K562 (cell line): ENCODE measurements around the gene GPR37L1. TPM values are rescaled to one million over a fixed set of nuclear protein-coding genes. Genes with fewer than 3 reads are reported as not detected.

Source experiments
- ATAC-seq: fragments of 200-7000 bp; cut with Tn5 transposase; 3 replicates; pipeline ENCODE4 v1.9.1; 2020; ENCODE audit warnings: moderate library complexity
- BruUV-seq: library from RNA; stranded (reverse); fragments of 400-500 nt; replicated peaks from 2 replicates; lab custom pipeline; 2021; lab: Mats Ljungman, UMichigan
- CTCF ChIA-PET: fragments of 300-600 bp; formaldehyde crosslinking; extraction: SDS; loops from one replicate; lab custom pipeline; 2021; ENCODE audit warnings: low intra/inter-chr PET ratio; lab: Yijun Ruan, JAX
- POLR2A ChIA-PET: fragments of 300-600, 350-650 bp; sonication (Branson Sonifier 250); formaldehyde crosslinking; extraction: SDS; loops from one replicate; lab custom pipeline; 2021; ENCODE audit warnings: antibody characterized with exemption, inconsistent platforms; lab: Yijun Ruan, JAX
- DNase-seq, 4 experiments: peaks; one replicate each; pipeline versions ENCODE4 v3.0.0 to v3.0.0-alpha.2; 2011 to 2018; ENCODE audit warnings: low spot score in 3 of 4, mixed read lengths in 3 of 4; ENCODE audit errors: extremely low read depth in 1 of 4
- FAIRE-seq: peaks from 2 replicates; lab custom pipeline; 2011; peaks lifted over from hg19 to GRCh38; lab: Jason Lieb, UNC
- H2AFZ ChIP-seq: 2 replicates; pipeline ENCODE4 v1.6.0; 2011; ENCODE audit warnings: low read depth, low read length, control low read depth, inconsistent platforms
- H3K27ac ChIP-seq: fragments of 200-600 bp; 3 replicates; pipeline ENCODE4 v1.8.0; 2011; ENCODE audit warnings: low read depth, mild to moderate bottlenecking, control low read depth, inconsistent platforms, low read length, moderate library complexity, mixed read lengths; ENCODE audit errors: extremely low read depth
- H3K27me3 ChIP-seq, 2 experiments: fragments of 300-600 bp in 1 of 2; 2 replicates in 1 of 2; 3 replicates in 1 of 2; pipeline versions ENCODE4 v1.6.0 to v1.8.0; 2011; ENCODE audit warnings: inconsistent platforms in 2 of 2, low read length in 2 of 2, mild to moderate bottlenecking in 1 of 2, mixed read lengths in 1 of 2, moderate library complexity in 1 of 2; ENCODE audit not compliant: control insufficient read depth in 2 of 2, insufficient read depth in 2 of 2
- H3K36me3 ChIP-seq: fragments of 300-600 bp; 3 replicates; pipeline ENCODE4 v1.8.0; 2011; ENCODE audit warnings: mild to moderate bottlenecking, low read length, inconsistent platforms; ENCODE audit not compliant: control insufficient read depth, insufficient read depth
- H3K4me1 ChIP-seq, 2 experiments: fragments of 200-600 bp in 1 of 2; replicated peaks in 1 of 2; 2 replicates in 1 of 2; 3 replicates in 1 of 2; pipeline versions ENCODE4 v1.5.1 to v1.8.0; 2011; ENCODE audit warnings: inconsistent platforms in 2 of 2, low read length in 2 of 2, mild to moderate bottlenecking in 1 of 2, mixed read lengths in 1 of 2, moderate library complexity in 1 of 2; ENCODE audit not compliant: control insufficient read depth in 2 of 2, insufficient read depth in 2 of 2
- H3K4me2 ChIP-seq: 2 replicates; pipeline ENCODE4 v1.6.1; 2011; ENCODE audit warnings: low read length, control low read depth, inconsistent platforms, mixed read lengths; ENCODE audit not compliant: insufficient read depth
- H3K4me3 ChIP-seq: fragments of 200-600 bp; sonication (generic), shearing (Covaris generic); 2 replicates; pipeline ENCODE4 v1.5.1; 2016; ENCODE audit warnings: control low read depth, inconsistent platforms
- H3K79me2 ChIP-seq: fragments of 200-600 bp; 3 replicates; pipeline ENCODE4 v1.8.0; 2011; ENCODE audit warnings: low read length, inconsistent platforms; ENCODE audit not compliant: control insufficient read depth, insufficient read depth
- H3K9ac ChIP-seq, 2 experiments: 2 replicates each; pipeline versions ENCODE4 v1.6.0 to v1.6.1; 2011; ENCODE audit warnings: low read depth in 2 of 2, low read length in 2 of 2, control low read depth in 1 of 2, inconsistent platforms in 1 of 2, mild to moderate bottlenecking in 1 of 2, mixed read lengths in 1 of 2; ENCODE audit not compliant: insufficient read depth in 1 of 2
- H3K9me1 ChIP-seq: one replicate; pipeline ENCODE4 v1.6.0; 2011; ENCODE audit warnings: inconsistent platforms, mild to moderate bottlenecking, low read length, moderate library complexity; ENCODE audit not compliant: control insufficient read depth, insufficient read depth
- H3K9me3 ChIP-seq: replicated peaks from 2 replicates; pipeline ENCODE4 v1.5.1; 2011; ENCODE audit warnings: low read depth, low read length, inconsistent platforms; ENCODE audit not compliant: control insufficient read depth, insufficient read depth
- H4K20me1 ChIP-seq: replicated peaks from 2 replicates; pipeline ENCODE4 v1.6.1; 2011; ENCODE audit warnings: low read length, inconsistent platforms, mixed read lengths; ENCODE audit not compliant: control insufficient read depth, insufficient read depth
- ARNT ChIP-seq, 2 experiments: fragments of 450-650 bp; IDR thresholded peaks; 2 replicates each; pipeline ENCODE4 v1.6.1; 2016; ENCODE audit warnings: mild to moderate bottlenecking in 1 of 2
- HCFC1 ChIP-seq: IDR thresholded peaks from 2 replicates; pipeline ENCODE4 v1.6.1; 2012; ENCODE audit warnings: low read depth, low read length, improper control_type of control experiment
- HDGF ChIP-seq: fragments of 450-650 bp; IDR thresholded peaks from 2 replicates; pipeline ENCODE4 v1.6.1; 2016
- POLR2G ChIP-seq: fragments of 200-400 bp; formaldehyde crosslinking; IDR thresholded peaks from 2 replicates; pipeline ENCODE4 v1.6.1; 2017; ENCODE audit warnings: low read depth, mild to moderate bottlenecking, antibody characterized with exemption, low read length, moderate library complexity
- RBFOX2 ChIP-seq: fragments of 200-400 bp; formaldehyde crosslinking; IDR thresholded peaks from 2 replicates; pipeline ENCODE4 v1.6.1; 2017; ENCODE audit warnings: low read depth, mild to moderate bottlenecking, low read length, moderate library complexity
- ZNF140 ChIP-seq: fragments of 250-450 bp; sonication (Bioruptor Pico); IDR thresholded peaks from 2 replicates; pipeline ENCODE4 v1.8.0; 2021; ENCODE audit warnings: moderate library complexity, mild to moderate bottlenecking, inconsistent platforms
- WGBS: fragments of 100-300 bp; shearing (Covaris generic); methylation state at CpG from one replicate; pipeline ENCODE4 v1.1.6; 2016; ENCODE audit warnings: low coverage, mixed read lengths; ENCODE audit not compliant: insufficient coverage; ENCODE audit errors: missing lambda C conversion rate; 5-methylcytosine and 5-hydroxymethylcytosine counted together
- in situ Hi-C: fragments of 300-500 bp; cut with MboI; formaldehyde crosslinking; loops from 4 replicates; pipeline ENCODE4 v1.15.0; 2018; ENCODE audit warnings: inconsistent platforms, mixed read lengths
- intact Hi-C: fragments of 100-400 bp; cut with micrococcal nuclease; formaldehyde crosslinking; loops from 2 replicates; pipeline ENCODE4 v1.14.2; 2022
- polyA plus RNA-seq, 8 experiments: library from polyadenylated mRNA; depleted of rRNA in 4 of 8; stranded (reverse) in 5 of 8; unstranded in 3 of 8; fragments of >200 nt; fragmentation: Nextera tagmentation in 2 of 8; fragmentation: Illumina TruSeq in 1 of 8; extraction: Ambion mirVana in 2 of 8; extraction: Trizol in 1 of 8; gene quantifications; 2 replicates each; pipeline versions ENCODE4 v1.2.1 to v1.2.3, GENCODE V29; 2011 to 2014; ENCODE audit warnings: inconsistent platforms in 1 of 8, missing spikeins in 1 of 8
- total RNA-seq, 7 experiments: library from RNA; depleted of rRNA in 6 of 7; stranded (reverse); fragments of >200 nt in 6 of 7; fragmentation: Illumina TruSeq in 2 of 7; extraction: Trizol in 2 of 7; gene quantifications; 2 replicates each; pipeline versions ENCODE4 v1.2.1 to v1.2.3, GENCODE V29; 2011 to 2021; ENCODE audit warnings: low replicate concordance in 1 of 7

GPR37L1 gene
- total and polyA plus RNA-seq, 9 of the 15 experiments (the other 6 are each of a cell fraction or from before 2014, with no cell fraction given): not detected

- TF ChIP-seq HCFC1: no peak
- no peak for TF ChIP-seq ARNT (IDR thresholded peaks at IDR 0.05)
- TF ChIP-seq ZNF140 (CRISPR knock-in tag): no peak
Measured at GRCh38 chr1:202149566-202149965, 26.8 kb downstream of the GPR37L1 start (continued).

GRCh38 chr1:202150187-202150586 is 27.5 kb downstream of the GPR37L1 start:
- H3K4me2 ChIP-seq: no peak overlapping the region
- CTCF ChIA-PET: no interaction called here
- POLR2A ChIA-PET: interaction anchor here (0.6 to 1.2 kb wide), 3 partner anchors 12 to 157 kb away, joined by 3 to 4 read pairs (median 4); no protein-coding TSS in a partner anchor
- intact Hi-C loops (loop anchor here (10.0 kb wide), 1 partner anchor 655 kb away; the partner anchor contains the start of gene KDM5B), in situ Hi-C loops (no loop called here)
- WGBS: 87% methylated on average over 8 of the region's 9 CpGs
- BruUV-seq: no TSS peak
- no peaks in the 10 kb centered on the region for H3K27me3 ChIP-seq
- H3K27ac ChIP-seq: peak overlapping the region; percentile 30; the same call in 1 of the 3 replicates
- ATAC-seq (no peak), FAIRE-seq (no peak), DNase-seq (no peak)
- no peaks in the 10 kb centered on the region for H3K9me3 ChIP-seq
- H3K4me1 ChIP-seq: peaks cover 17 to 21% of the 10 kb centered on the region in 2 experiments
- H3K4me3 ChIP-seq: no peak overlapping the region
- no peak overlapping the region for H2AFZ ChIP-seq
- peaks cover 84% of the 10 kb centered on the region for H3K36me3 ChIP-seq
- peak overlapping the region; percentile 10 to 60; a peak in 1 of 4 replicates for H3K9ac ChIP-seq
- TF ChIP-seq RBFOX2 (peak; percentile 56), POLR2G (peak; percentile 39; the same call in 1 of the 2 replicates), HDGF (no peak)
- no peaks in the 10 kb centered on the region for H3K9me1 ChIP-seq
- peaks cover 7% of the 10 kb centered on the region; the same call in 1 of the 2 replicates for H4K20me1 ChIP-seq
- peaks cover 12% of the 10 kb centered on the region; the same call in 1 of the 3 replicates for H3K79me2 ChIP-seq
